Measurements from ENCODE around the gene SREK1.

GRCh38 chr5:66197764-66198405 lies 53.8 kb downstream of the SREK1 start:
- TF ChIP-seq CTCF (IDR thresholded peaks at IDR 0.05) (no peak), POLR2A (IDR thresholded peaks at IDR 0.05) (no peak)

Data from tibial nerve (tissue), 3 donors.